CD4-positive, alpha-beta T cell (primary cell): ENCODE results near the gene CTIF. TPM values are rescaled to one million over a fixed set of nuclear protein-coding genes. Genes with fewer than 3 reads are reported as not detected.
A peak's percentile ranks its signal among the peaks of the same experiment; 100 is the strongest.

Source experiments
- ATAC-seq: fragments of 200-7000 bp; cut with Tn5 transposase; one replicate; pipeline ENCODE4 v1.10.0; 2022; ENCODE audit warnings: mild to moderate bottlenecking; ENCODE audit not compliant: poor library complexity
- CTCF ChIA-PET: fragments of 350-600 bp; sonication (Branson Sonifier 250); formaldehyde crosslinking; loops from one replicate; lab custom pipeline; 2021; ENCODE audit warnings: antibody characterized with exemption, inconsistent platforms; lab: Charles Lee
- POLR2A ChIA-PET: fragments of 350-600 bp; sonication (Branson Sonifier 250); formaldehyde crosslinking; loops from one replicate; lab custom pipeline; 2021; ENCODE audit warnings: antibody characterized with exemption, inconsistent platforms; lab: Charles Lee
- DNase-seq, 14 experiments: peaks; one replicate each; pipeline ENCODE4 v3.0.0-alpha.2; 2013 to 2020; ENCODE audit warnings: mixed read lengths in 2 of 14
- H3K27ac ChIP-seq, 2 donors: one replicate each; pipeline versions ENCODE4 v1.5.1 to v1.7.0; 2013; ENCODE audit warnings: low read length in 2 of 2, low read depth in 1 of 2, mild to moderate bottlenecking in 1 of 2
- H3K27me3 ChIP-seq, 2 experiments: 1 replicate in 1 of 2; 2 replicates in 1 of 2; pipeline versions ENCODE4 v1.6.1 to v1.7.0; 2013; ENCODE audit warnings: low read length in 2 of 2, control low read depth in 1 of 2, mild to moderate bottlenecking in 1 of 2, moderate library complexity in 1 of 2; ENCODE audit not compliant: insufficient read depth in 2 of 2, control insufficient read depth in 1 of 2
- H3K36me3 ChIP-seq: one replicate; pipeline ENCODE4 v1.6.1; 2013; ENCODE audit warnings: low read length, control low read depth; ENCODE audit not compliant: insufficient read depth
- H3K4me1 ChIP-seq: one replicate; pipeline ENCODE4 v1.6.1; 2013; ENCODE audit warnings: low read length, control low read depth; ENCODE audit not compliant: insufficient read depth
- H3K4me3 ChIP-seq: one replicate; pipeline ENCODE4 v1.5.1; 2013; ENCODE audit warnings: mild to moderate bottlenecking, low read length, moderate library complexity
- H3K9me3 ChIP-seq, 2 experiments: 1 replicate in 1 of 2; 2 replicates in 1 of 2; pipeline versions ENCODE4 v1.6.1 to v1.7.0; 2013; ENCODE audit warnings: low read length in 2 of 2, mild to moderate bottlenecking in 2 of 2, control low read depth in 1 of 2, moderate library complexity in 1 of 2; ENCODE audit not compliant: control insufficient read depth in 1 of 2, insufficient read depth in 1 of 2
- H3K27ac Mint-ChIP-seq: one replicate; pipeline ENCODE4 v1.8.0; 2020; ENCODE audit warnings: mixed read lengths
- H3K27me3 Mint-ChIP-seq: one replicate; pipeline ENCODE4 v1.8.0; 2021; ENCODE audit warnings: mixed read lengths
- H3K36me3 Mint-ChIP-seq: one replicate; pipeline ENCODE4 v1.8.0; 2021; ENCODE audit warnings: low read depth, mixed read lengths
- H3K4me1 Mint-ChIP-seq: one replicate; pipeline ENCODE4 v1.8.0; 2021; ENCODE audit warnings: low read depth, mixed read lengths
- H3K4me3 Mint-ChIP-seq: one replicate; pipeline ENCODE4 v1.8.0; 2020; ENCODE audit warnings: mild to moderate bottlenecking, mixed read lengths
- H3K9me3 Mint-ChIP-seq: one replicate; pipeline ENCODE4 v1.8.0; 2020; ENCODE audit warnings: mixed read lengths
- CTCF ChIP-seq: fragments of 200-600 bp; IDR thresholded peaks from one replicate; pipeline ENCODE4 v1.8.0; 2022; ENCODE audit warnings: antibody characterized with exemption, mild to moderate bottlenecking
- intact Hi-C, 2 experiments: fragments of 100-400 bp; cut with DNase I in 1 of 2; cut with micrococcal nuclease in 1 of 2; formaldehyde crosslinking; loops; one replicate each; pipeline versions ENCODE4 v1.15.1 to v1.9.0; 2023 to 2025; cut with DNase I, micrococcal nuclease
- total RNA-seq, 174 experiments: library from RNA in 2 of 174; stranded (reverse) in 2 of 174; gene quantifications; one replicate each; pipeline ENCODE4 v1.2.3 and lab custom pipeline; 2021 to 2026

Gene CTIF
- total RNA-seq, 2 experiments from 2014 or later = 1.1 to 2.9 TPM

DNA sequence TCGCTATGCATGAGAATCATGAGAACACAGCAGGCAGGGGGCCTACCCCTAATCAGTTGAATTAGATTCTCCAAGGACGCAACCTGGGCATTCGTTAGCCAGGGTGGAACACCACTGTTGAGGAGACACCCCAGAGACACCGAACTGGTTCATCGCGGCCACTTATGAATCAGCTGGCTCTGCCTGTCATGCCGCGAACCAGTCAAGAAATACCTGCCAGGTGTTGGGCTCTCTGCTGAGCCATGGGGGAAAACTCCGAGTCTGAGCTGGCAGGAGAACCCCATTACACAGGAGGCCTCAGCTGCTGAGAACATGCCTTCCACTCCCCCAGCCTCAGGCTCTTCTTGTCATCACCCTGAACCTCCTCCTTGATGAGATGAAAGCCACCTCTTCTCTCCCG lies 227.7 kb downstream of the CTIF start:
- ChIA-PET CTCF (no interaction called here), POLR2A (no interaction called here)

DNA sequence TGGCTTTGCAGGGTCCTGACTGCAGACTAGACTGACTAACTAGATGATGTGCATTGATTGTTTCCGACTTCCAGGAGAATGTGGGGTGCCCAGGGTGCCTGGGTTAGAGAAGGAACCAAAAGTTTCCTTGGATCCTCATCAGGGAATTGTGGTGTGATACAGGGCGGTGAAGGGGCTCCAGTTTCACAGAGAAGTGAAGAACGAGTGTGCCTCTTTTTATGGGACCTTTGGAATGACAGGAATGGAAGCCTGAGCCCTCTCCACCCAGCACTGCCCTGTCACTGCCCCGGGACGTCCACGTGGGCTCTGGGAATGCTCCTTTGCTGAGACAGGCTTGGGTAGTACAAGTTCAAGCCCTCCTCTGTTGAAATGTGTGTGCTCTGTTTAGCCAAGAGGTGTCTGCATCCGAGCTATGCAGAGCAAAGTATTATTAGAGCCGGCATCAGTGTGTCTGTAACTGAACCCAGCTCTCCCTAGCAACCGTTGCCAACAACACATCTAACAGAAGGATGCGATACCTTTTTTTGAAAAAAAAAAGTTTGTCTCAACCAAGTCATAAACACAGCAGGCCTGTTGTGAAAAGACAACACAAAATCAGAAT lies 228.4 kb downstream of the CTIF start:
- Mint-ChIP-seq H3K27me3 (no peaks in the 10 kb centered on the region), H3K4me3 (no peak overlapping the region), H3K27ac (no peak overlapping the region), H3K4me1 (no peaks in the 10 kb centered on the region), H3K36me3 (no peaks in the 10 kb centered on the region), H3K9me3 (no peaks in the 10 kb centered on the region)
- no peaks in the 10 kb centered on the region for H3K36me3 ChIP-seq
- ATAC-seq (peak; percentile 62), DNase-seq (peak in 3 of 14 experiments; percentile 35 to 58 (median 50))
- no peak for TF ChIP-seq CTCF
- H3K9me3 ChIP-seq = no peaks in the 10 kb centered on the region
- no peak overlapping the region for H3K27ac ChIP-seq
- peaks cover 9% of the 10 kb centered on the region for H3K4me1 ChIP-seq
- CTCF ChIA-PET = no interaction called here
- POLR2A ChIA-PET = no interaction called here
- no peak overlapping the region for H3K4me3 ChIP-seq
- H3K27me3 ChIP-seq = no peaks in the 10 kb centered on the region
- intact Hi-C loops = no loop called here

More for the DNA sequence above, 227.7 kb downstream of the CTIF start:
- no peaks in the 10 kb centered on the region for H3K36me3 ChIP-seq
- Mint-ChIP-seq H3K27ac (no peak overlapping the region), H3K27me3 (no peaks in the 10 kb centered on the region), H3K4me1 (no peaks in the 10 kb centered on the region), H3K36me3 (no peaks in the 10 kb centered on the region), H3K9me3 (no peaks in the 10 kb centered on the region), H3K4me3 (no peak overlapping the region)
- no peaks in the 10 kb centered on the region for H3K27me3 ChIP-seq
- DNase-seq (no peak), ATAC-seq (no peak)
- no peak overlapping the region for H3K4me3 ChIP-seq
- intact Hi-C loops = no loop called here
- H3K9me3 ChIP-seq = no peaks in the 10 kb centered on the region
- H3K27ac ChIP-seq = no peak overlapping the region
- no peak for TF ChIP-seq CTCF
- peaks cover 9% of the 10 kb centered on the region for H3K4me1 ChIP-seq

GRCh38 chr18:48769006-48769636 lies 230.3 kb downstream of the CTIF start:
- intact Hi-C loops = no loop called here

More at GRCh38 chr18:48769006-48769636, 230.3 kb downstream of the CTIF start:
- Histone ChIP-seq H3K27me3 (no peaks in the 10 kb centered on the region), H3K4me3 (no peak overlapping the region), H3K4me1 (peaks cover 9% of the 10 kb centered on the region), H3K36me3 (no peaks in the 10 kb centered on the region), H3K9me3 (no peaks in the 10 kb centered on the region), H3K27ac (no peak overlapping the region)
- ATAC-seq (no peak), DNase-seq (no peak)
- Mint-ChIP-seq H3K4me3 (no peak overlapping the region), H3K4me1 (no peaks in the 10 kb centered on the region), H3K9me3 (no peaks in the 10 kb centered on the region), H3K27me3 (no peaks in the 10 kb centered on the region), H3K36me3 (no peaks in the 10 kb centered on the region), H3K27ac (no peak overlapping the region)
- CTCF ChIA-PET = no interaction called here
- no peak for TF ChIP-seq CTCF
- POLR2A ChIA-PET = no interaction called here
